Smooth muscle cell of the brain vasculature (primary cell): Measurements from ENCODE around the gene TBL1X.

Experiments
- DNase-seq: peaks from one replicate; pipeline ENCODE4 v3.0.0-alpha.2; 2012; ENCODE audit warnings: low read depth, low spot score

TBL1X gene

DNA sequence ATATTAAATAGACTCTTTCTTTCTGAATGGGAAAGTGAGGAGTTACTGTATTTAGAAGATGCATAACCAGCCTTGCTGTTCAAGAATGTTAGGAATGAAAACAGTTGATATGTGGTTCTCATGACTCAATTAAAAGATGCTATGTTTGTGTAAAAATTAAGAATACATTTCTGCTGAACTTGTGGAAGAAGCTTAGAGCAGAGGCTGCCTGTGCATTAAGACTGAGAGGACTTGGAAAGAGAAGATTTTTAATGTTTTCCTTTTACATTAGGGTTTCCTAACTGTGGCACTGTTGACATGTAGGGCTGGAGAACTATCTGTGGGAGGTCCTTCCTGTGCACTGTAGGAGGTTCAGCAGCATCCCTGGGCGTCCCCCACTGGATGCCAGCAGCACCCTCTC, 163.1 kb downstream of the TBL1X start:
- DNase-seq: no peak

DNA sequence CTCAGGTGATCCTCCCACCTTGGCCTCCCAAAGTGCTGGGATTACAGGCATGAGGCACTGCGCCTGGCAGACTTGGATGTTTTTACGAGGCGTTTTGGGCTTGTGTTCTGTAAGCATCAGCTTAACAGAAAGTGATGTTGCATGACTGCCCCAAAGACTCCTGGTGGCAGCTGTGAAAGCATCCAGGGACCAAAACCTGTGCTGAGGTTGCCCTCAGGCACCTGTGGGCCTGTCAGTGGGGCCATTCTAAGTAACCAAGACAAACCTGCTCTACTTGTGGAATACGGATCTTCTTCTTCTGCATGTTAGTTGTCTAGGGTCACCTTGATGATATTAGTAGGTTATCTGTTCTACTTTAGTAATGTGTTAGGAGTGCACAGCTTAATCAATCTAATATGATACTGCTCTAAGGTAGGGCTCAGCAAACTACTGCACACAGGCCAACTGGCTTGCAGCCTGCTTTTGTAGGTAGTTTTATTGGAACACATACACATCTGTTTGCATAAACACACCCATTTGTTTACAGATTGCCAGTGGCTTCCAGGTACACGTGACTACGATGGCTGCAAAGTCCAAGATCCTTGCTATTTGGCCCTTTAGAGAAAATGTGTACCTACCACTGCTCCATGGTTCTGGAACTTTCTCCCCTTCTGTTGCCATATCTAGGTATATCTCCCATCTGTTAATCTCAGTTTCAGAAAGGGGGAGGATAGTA, 164.1 kb downstream of the TBL1X start:
- DNase-seq: no peak

DNA sequence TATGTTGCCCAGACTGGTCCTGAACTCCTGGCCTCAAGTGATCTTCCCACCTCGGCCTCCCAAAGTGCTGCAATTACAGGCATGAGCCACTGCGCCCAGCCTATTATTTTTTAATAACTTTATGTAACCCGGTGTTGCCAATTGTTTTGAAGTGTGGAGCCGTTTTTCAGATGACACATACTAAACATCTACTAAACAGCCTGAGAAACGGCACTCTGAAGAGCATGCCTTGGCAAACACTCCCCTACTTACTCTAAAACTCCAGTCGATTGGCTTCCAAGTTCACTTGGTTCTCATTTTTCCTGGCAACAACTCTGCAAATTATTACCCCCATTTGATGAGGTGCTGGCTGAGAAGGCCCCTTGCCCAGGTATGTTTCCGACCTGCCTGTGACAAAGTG, 169.7 kb downstream of the TBL1X start:
- DNase-seq: no peak

DNA sequence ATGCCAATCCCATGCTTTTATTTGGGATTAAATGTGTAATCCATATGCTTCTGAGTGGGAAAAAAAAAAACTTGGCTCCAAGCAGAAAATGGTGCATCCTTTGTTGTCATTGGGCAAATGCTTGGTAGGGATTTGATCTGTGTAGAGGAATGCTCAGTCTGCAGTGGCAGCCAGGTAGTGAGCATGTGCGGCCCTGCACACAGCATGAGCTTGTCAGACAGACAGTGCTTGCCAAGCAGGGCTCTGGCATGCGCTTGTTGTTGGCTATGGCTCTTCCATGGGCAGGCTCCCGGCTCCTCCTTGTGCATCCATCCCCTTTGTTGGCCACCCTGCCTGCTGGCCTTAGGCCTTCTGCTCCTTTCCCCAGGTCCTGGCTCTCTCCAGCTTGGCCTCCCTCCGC, 170.5 kb downstream of the TBL1X start:
- DNase-seq: no peak

DNA sequence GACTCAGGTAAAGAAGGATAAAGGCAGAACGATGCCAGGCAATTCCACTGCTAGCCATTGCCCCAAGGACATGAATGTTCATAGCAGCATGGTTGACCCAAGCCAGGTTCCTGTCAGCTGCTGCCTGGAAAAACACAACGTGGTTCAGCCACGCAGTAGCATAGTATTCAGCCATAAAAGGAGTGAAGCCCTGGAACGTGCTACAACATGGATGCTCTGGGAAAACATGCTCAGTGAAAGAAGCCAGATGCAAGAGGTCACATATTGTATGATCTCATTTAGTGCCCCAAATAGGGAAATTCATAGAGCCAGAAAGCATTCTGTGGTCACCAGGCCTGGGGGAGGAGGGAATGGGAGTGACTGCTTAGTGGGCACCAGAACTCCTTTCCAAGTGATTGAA, 170.9 kb downstream of the TBL1X start:
- DNase-seq: no peak

DNA sequence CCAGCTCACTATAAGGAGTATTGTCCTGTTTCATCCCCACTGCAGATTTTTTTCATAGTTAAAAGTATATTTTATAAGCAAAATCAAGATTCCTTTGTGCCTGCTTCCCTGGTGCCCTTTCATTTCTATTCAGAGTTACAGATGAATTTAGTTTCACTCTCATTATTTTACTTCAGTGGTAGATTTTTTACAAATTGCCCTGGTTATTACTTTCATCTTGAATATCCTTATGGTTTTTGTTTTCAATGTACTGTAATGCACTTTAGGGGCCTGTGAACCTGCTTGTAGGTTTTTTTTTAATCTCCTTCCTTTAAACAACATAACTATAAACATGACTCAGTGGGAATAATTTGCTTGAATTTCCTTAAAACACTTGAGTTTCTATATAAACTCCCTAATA, 174.0 kb downstream of the TBL1X start:
- DNase-seq: no peak

DNA sequence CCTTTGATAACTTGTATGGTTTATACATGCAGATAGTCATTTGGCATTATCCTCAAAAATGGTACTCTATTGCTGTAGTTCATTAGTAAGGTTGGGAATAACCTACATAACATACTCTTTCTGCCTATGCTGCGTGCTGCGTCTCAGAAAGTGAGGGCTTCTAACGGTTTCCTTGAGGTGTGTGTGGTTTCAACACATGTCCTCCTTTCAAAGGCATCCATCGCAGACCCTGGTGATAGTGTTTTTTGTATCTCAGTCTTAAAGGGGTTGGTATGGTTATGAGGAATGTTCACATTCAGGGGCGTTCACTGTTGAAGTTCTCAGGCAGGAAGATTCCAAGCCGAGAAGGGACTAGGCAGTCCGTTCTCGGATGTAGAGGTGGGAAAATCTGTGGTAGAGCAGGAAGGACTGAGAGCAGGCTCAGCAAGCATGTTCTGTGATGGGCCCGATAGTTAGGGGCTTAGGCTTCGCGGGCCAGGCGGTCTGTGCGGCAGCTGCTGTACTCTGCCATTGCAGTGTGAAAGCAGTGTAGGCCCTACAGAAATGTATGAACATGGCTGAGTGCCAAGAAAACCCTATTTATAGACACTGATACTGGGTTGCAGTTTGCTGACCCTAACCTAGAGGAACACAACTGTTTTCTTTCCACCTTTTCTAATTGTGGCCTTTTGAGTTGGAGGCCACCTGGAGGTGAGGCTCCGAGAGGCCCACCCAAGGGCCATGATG, 177.6 kb downstream of the TBL1X start:
- DNase-seq: no peak

DNA sequence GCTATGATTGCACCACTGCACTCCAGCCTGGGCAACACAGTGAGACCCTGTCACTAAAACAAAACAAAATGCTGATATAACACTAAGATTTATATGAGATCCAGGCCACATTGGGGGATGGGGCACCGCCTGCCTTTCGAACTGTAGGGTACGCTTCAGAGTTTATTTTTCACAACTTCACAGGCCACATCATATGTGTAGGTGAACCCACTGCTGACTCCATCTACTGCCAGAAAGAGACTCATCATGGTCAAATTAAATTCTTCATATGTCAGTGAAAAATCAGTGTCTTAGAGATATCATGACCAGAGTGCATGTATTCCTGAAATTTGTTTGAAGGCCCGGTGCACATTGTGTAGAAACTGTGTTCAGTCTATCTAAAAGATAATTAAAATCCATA, 178.9 kb downstream of the TBL1X start:
- DNase-seq: no peak

DNA sequence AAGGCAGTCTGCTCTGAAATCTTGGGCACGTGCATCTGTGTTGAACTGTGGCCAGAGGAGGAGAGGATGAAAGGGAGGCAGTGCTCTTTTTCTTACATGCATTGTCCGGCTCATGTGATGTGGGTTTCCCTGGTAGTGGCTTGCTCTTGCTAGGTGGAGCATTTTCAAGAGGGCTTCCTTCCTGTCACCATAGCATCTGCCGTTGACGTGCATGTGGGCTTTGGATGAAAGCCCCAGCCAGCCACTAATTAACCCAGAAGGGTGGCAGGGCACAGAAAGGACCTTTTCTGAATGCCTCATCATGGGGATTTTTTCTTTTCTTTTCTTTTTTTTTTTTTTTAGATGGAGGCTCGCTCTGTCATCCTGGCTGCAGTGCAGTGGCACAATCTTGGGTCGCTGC, 179.5 kb downstream of the TBL1X start:
- DNase-seq: no peak

DNA sequence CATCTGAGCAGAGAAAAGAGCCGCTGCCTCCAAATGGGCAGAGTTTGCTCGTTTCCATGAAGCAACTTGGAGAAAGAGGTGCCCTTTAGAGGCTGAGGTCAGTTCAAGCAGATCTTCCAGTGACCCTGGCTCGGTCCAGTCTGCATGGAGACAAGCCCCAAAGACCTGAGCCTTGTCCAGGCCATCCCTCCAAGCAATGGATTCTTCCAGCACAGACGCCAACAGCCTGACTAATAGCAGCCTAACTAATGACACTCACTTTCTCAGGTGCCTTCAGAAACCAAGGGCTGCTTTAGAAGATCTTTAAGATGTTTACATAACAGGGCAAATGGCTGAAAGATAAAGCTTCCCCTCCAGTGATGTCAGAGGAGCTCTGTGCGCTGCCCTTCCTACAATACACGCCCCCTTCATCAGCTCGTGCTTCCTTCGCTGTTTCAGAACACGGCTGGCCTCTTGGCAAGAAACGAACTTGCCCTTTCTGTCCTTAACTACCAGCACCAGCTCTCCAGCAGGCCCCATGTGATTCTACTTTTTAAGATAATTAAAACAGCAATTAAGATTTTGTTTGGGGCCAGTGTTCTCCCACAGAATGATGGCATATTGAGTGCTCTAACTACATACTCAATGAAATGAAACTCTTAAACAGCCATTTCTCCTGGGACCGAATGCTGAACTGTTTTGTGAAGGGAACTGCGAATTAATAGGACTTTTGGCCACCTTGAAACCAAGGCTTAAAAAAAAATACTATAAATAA, 181.8 kb downstream of the TBL1X start:
- DNase-seq: no peak

DNA sequence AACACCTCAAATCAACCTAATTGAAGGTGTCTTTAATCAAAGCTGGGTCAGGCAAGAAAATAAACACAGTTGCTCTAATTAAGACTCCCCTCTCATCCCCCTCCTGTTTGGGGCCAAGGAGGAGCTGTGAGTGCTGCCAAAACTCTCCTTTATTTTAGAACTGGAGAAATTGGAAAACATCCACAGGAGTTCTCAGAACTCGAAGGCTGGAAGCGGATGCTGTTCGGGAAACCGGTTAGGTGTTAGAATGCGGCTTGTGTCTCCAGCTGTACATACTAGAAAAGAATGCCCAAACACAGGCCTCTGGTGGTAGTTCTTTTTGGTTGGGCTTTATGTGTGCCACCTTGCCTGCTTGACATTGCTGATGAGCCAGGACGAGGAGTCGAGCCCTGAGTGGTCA, 182.6 kb downstream of the TBL1X start:
- DNase-seq: no peak

DNA sequence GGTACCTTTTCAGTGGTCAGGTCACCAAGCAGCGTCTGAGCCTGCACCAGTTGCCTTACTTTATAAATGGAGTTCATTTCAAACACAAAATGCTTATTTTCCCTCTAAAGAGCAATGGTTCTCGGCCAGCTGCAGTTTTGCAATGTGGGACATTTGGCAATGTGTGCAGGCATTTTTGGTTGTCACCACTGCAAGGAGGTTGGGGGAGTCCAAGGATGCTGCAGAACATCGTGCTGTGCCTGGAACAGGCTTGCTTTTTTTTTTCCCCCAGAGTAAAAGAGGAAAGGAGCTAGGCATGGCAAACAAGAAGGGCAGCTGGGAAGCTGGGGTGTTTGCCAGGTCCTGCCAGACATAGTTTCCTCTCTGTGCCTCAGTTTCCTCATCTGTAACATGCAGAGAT, 185.2 kb downstream of the TBL1X start:
- no peak for DNase-seq

DNA sequence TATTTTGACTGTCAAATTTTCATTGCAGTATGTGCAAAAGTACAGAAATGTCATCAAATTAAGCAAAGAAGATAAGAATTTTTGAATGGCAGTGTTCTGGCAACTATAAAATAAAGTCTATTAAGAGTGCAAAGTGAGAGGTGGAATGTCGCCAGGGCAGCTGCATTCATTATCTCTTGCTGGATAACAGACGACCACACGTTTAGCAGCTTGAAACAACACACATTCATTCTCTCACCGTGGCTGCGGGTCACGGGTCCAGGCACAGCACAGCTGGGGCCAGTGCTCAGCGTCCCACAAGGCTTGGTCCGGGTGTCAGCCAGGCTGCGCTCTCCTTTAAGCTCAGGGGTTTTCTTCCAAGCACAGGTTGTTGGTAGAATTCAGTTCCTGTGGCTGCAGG, 186.9 kb downstream of the TBL1X start:
- DNase-seq: no peak

DNA sequence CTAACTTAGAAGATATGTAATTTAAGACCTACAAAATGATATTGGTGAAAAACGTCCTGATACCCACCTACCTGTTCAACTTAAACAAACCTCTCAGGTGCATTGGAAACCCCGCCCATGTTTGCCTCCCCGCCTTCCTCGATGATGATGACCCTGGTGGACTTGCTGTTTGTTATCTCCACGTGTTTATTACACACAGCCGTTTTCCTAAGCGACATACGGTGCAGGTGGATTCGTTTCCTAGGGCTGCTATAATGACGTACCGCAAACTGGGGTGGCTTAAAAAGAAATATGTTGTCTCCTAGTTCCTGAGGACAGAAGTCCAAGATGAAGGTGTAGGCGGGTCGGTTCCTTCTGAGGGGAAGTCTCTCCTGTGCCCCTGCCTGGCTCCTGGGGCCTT, 190.1 kb downstream of the TBL1X start:
- no peak for DNase-seq

DNA sequence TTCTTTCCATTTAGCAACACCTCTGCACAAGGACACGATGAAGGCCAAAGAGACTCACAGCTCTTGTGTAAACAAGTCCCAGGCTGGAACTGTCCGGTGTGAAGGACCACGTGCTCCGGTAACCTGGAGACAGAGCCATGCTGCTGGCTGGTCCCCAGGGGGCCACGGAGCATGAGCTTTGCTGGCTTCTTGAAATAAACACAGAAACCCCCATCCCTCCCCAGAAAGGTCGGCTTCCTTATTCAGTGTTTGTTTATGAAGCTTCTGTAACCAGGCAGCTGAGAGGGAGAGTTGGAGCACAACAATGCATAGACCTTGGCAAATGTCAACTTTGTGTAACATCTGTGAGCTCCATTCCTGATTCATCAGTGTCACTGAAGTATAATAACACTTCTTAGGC, 191.4 kb downstream of the TBL1X start:
- peak; percentile 57 for DNase-seq

DNA sequence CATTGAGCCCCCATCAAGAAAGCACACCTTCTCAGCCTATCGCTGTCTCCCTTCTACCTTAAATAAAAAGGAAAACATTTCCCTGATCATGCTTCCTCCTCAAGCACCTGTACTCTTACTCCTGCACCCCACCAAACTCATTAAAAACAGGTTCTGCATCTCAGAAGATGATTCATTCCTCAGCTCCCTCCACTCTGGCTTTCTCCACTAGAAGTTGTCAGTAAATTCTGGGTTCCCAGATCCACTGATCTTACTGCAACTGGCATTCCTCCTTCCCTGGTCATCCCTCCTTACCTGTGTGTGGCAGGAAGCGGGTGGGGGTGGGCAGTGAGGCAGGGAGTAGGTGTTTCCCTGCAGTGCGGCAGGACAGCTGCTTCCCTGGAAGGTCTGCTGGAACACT, 192.0 kb downstream of the TBL1X start:
- no peak for DNase-seq

DNA sequence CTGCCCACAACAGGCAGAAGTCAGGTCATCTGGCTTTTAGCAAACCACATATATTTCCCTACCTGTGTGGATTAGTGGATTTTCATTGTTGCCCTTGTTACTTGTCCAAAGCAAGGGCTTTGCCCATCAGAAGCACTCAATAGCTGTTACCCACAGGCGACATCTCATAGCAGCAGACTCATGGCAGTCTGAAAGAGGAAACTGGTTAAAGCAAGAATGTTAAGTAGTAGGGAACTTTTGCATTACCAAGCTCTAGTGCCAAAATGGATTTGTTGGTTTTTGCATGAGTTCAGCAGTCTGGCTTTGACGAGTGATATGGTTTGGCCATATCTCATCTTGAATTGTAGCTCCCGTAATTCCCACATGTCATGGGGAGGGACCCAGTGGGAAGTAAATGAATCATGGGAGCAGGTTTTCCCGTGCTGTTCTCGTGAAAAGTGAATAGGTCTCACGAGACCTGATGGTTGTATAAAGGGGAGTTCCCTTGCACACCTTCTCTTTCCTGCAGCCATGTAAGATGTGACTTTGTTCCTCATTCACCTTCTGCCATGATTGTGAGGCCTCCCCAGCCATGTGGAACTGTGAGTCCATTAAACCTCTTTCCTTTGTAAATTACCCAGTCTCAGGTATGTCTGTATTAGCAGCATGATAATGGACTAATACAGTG, 192.9 kb downstream of the TBL1X start:
- no peak for DNase-seq

DNA sequence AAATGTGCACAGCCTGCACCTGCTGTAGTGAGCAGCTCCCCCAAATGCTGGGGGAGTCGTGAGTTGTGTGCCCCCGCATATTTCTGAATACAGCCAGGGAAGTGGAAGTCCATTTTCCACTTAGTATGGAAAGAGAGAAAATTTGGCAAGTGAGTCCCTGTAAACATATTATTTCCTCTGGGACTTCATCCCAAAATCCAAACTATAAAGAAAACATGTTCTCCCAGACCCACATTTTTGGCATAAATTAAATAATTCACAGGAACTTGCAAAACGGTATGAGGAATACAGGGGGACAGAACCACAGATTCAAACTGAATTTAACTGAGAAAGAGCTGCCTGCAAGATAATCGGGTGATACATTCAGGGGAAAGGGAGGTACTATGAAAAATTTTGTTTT, 193.6 kb downstream of the TBL1X start:
- no peak for DNase-seq

DNA sequence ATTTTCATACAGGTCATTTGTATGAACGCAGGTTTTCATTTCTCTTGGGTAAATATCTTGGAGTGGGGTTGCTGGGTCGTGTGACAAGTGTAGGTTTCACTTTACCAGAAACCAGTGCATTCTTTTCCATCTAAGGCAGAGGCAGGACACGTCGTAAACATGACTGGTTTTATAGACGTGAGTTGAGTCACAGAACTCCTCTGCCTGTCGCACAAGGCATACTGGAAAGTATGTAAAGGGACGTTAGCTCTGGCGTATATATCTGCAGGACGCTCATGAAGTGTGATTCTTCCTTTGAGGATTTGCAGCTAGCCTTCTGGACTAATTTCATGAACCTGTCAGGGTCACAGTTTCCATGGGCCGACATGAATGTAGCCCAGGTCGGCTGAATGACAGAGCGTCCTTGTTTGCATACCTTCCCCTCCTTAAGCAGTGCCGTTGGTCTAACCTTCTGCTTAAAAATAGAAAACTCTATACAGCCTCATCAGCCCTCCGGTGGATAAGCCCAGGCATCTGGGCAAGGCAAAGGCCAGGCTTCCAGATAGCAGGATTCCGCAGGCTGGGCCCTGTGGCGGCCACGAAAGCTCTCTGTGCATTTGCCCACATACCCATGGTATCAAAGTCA, 194.8 kb downstream of the TBL1X start:
- no peak for DNase-seq

DNA sequence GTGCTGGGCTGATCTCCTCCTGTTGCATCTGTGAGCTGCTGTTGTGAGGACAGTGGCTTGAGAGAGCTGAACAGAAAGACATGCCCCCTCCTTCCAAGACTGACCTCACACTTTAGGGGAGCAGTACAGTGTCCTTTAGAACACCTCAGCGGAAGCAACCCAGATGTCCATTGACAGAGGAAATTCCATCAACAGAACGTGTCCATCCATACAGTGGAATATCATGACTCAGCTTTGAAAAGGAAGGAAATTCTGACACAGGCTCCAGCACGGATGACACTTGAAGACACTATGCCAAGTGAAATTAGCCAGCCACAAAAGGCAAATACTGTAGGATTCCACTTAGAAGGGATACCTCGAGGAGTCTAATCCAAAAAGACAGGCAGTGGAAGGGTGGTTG, 197.3 kb downstream of the TBL1X start:
- no peak for DNase-seq

DNA sequence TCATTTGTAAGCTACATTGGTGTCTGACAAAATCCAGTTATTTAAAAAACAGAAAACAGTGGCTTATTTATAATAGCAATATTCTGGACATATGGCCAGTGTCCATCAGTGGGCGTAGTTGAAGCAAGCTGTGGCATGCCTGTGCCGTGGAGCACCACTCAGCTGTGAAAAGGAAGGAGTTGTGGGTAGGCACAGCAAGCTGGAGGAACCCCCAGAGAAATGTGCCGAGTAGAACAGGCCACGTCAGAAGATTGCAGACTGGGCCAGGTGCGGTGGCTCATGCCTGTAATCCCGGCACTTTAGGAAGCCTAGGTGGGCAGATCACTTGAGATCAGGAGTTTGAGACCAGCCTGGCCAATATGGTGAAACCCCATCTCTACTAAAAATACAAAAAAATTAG, 198.4 kb downstream of the TBL1X start:
- no peak for DNase-seq

DNA sequence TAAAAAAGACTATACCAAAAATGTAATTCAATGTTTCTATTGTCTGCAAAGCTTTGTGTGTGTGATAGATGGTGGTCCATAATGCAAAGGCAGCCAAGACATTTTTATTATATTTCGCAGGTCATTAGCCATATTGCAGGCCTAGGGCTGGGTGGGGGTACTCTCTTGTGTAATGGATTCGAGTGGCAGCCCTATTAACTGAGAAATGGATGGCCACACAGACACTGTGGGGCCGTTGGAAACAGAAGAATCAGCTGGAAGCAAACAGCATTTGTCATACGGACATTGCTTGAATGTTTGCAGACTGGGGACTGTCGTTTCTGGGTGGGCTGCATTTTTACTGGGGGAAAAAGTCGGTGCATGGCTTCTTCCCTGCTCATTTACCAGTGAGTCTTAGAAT, 199.4 kb downstream of the TBL1X start:
- no peak for DNase-seq
